NCI-H510A treated with DMSO at 0.1 percent for 48 hours (cell line): ENCODE results near the gene RPL13A.

Experiments
- DNase-seq: peaks from one replicate; lab custom pipeline; 2025; lab: John Stamatoyannopoulos, UW

RPL13A gene

GRCh38 chr19:49506575-49507105 lies 19.2 kb downstream of the RPL13A start:
- DNase-seq: peak; percentile 30

- DNase-seq: no peak
Measured at GRCh38 chr19:49507803-49508494, 20.5 kb downstream of the RPL13A start.

- peak; percentile 65 for DNase-seq
Measured at GRCh38 chr19:49512970-49513745, 25.8 kb downstream of the RPL13A start.

GRCh38 chr19:49513746-49514118 lies 26.3 kb downstream of the RPL13A start:
- DNase-seq: peak; percentile 18

GRCh38 chr19:49514151-49514550 lies 26.7 kb downstream of the RPL13A start:
- DNase-seq: peak; percentile 21

- DNase-seq: no peak
Measured at GRCh38 chr19:49515767-49516166, 28.4 kb downstream of the RPL13A start.

- DNase-seq: no peak
Measured at GRCh38 chr19:49518033-49518432, 30.6 kb downstream of the RPL13A start.

GRCh38 chr19:49520705-49521319 lies 33.4 kb downstream of the RPL13A start:
- DNase-seq: no peak

GRCh38 chr19:49524812-49525455 lies 37.5 kb downstream of the RPL13A start:
- DNase-seq: no peak

- DNase-seq: no peak
Measured at GRCh38 chr19:49528211-49528771, 40.9 kb downstream of the RPL13A start.

- no peak for DNase-seq
Measured at GRCh38 chr19:49530708-49531107, 43.3 kb downstream of the RPL13A start.

GRCh38 chr19:49533551-49534488 lies 46.4 kb downstream of the RPL13A start:
- no peak for DNase-seq

GRCh38 chr19:49534632-49535385 lies 47.4 kb downstream of the RPL13A start:
- no peak for DNase-seq

GRCh38 chr19:49536921-49537462 lies 49.6 kb downstream of the RPL13A start:
- DNase-seq: no peak

- DNase-seq: no peak
Measured at GRCh38 chr19:49538643-49539042, 51.2 kb downstream of the RPL13A start.

GRCh38 chr19:49539192-49539952 lies 52.0 kb downstream of the RPL13A start:
- DNase-seq: no peak
